Measurements from ENCODE around the gene YY2.

YY2 gene

GRCh38 chrX:21840193-21840545, 15.6 kb upstream of the YY2 start:
- ChIA-PET CTCF (no interaction called here), POLR2A (no interaction called here)
- TF ChIP-seq SUZ12 (IDR thresholded peaks at IDR 0.05) (no peak), HDGF (IDR thresholded peaks at IDR 0.05; ENCODE audit: borderline replicate concordance) (no peak), SP1 (IDR thresholded peaks at IDR 0.05) (no peak), BHLHE40 (IDR thresholded peaks at IDR 0.05; ENCODE audit: borderline replicate concordance) (no peak), LEF1 (IDR thresholded peaks at IDR 0.05; ENCODE audit: borderline replicate concordance) (no peak), L3MBTL2 (conservative IDR thresholded peaks at IDR 0.05) (no peak)

GRCh38 chrX:21843179-21843578, 12.6 kb upstream of the YY2 start:
- ChIA-PET POLR2A (no interaction called here), CTCF (no interaction called here)
- no peak for DNase-seq (ENCODE audit: extremely low spot score)
- no peak for TF ChIP-seq FOXM1 (IDR thresholded peaks at IDR 0.05; ENCODE audit: borderline replicate concordance)
- TF ChIP-seq NFRKB (IDR thresholded peaks at IDR 0.05) = no peak
- TF ChIP-seq ELF4 (IDR thresholded peaks at IDR 0.05) = no peak
- no peak for TF ChIP-seq L3MBTL2 (conservative IDR thresholded peaks at IDR 0.05)
- TF ChIP-seq CTBP1 (IDR thresholded peaks at IDR 0.05; ENCODE audit: borderline replicate concordance) = no peak
- TF ChIP-seq BHLHE40 (IDR thresholded peaks at IDR 0.05; ENCODE audit: borderline replicate concordance) = no peak
- TF ChIP-seq ZNF384 (IDR thresholded peaks at IDR 0.05) = no peak
- no peak for TF ChIP-seq TARDBP (IDR thresholded peaks at IDR 0.05)
- no peak for TF ChIP-seq PKNOX1 (IDR thresholded peaks at IDR 0.05)
- TF ChIP-seq FOXK2 (IDR thresholded peaks at IDR 0.05) = no peak
- no peak for TF ChIP-seq SP1 (IDR thresholded peaks at IDR 0.05)
- no peak for TF ChIP-seq ARNT (IDR thresholded peaks at IDR 0.05)
- TF ChIP-seq SUZ12 (IDR thresholded peaks at IDR 0.05) = no peak
- TF ChIP-seq HDGF (IDR thresholded peaks at IDR 0.05; ENCODE audit: borderline replicate concordance) = no peak
- no peak for TF ChIP-seq FOXA1 (IDR thresholded peaks at IDR 0.05)
- TF ChIP-seq LEF1 (IDR thresholded peaks at IDR 0.05; ENCODE audit: borderline replicate concordance) = no peak

More at GRCh38 chrX:21840193-21840545, 15.6 kb upstream of the YY2 start:
- no peak for DNase-seq (ENCODE audit: extremely low spot score)

GRCh38 chrX:21845096-21845495, 10.7 kb upstream of the YY2 start:
- POLR2A ChIA-PET = no interaction called here
- no peak for TF ChIP-seq ELF4 (IDR thresholded peaks at IDR 0.05)
- no peak for TF ChIP-seq FOXK2 (IDR thresholded peaks at IDR 0.05)
- no peak for TF ChIP-seq L3MBTL2 (conservative IDR thresholded peaks at IDR 0.05)
- TF ChIP-seq FOXM1 (IDR thresholded peaks at IDR 0.05; ENCODE audit: borderline replicate concordance) = no peak
- no peak for TF ChIP-seq BHLHE40 (IDR thresholded peaks at IDR 0.05; ENCODE audit: borderline replicate concordance)
- TF ChIP-seq ZNF384 (IDR thresholded peaks at IDR 0.05) = no peak
- CTCF ChIA-PET = interaction anchor here (1.0 kb wide), 1 partner anchor 129 kb away, joined by 3 read pairs; no protein-coding TSS in a partner anchor
- no peak for DNase-seq (ENCODE audit: extremely low spot score)

GRCh38 chrX:21847342-21847741, 8.4 kb upstream of the YY2 start:
- CTCF ChIA-PET = no interaction called here
- POLR2A ChIA-PET = interaction anchor here (1.0 kb wide), 1 partner anchor 162 kb away, joined by 4 read pairs; no protein-coding TSS in a partner anchor
- TF ChIP-seq NFRKB (IDR thresholded peaks at IDR 0.05) (no peak), ARNT (IDR thresholded peaks at IDR 0.05) (no peak), L3MBTL2 (conservative IDR thresholded peaks at IDR 0.05) (no peak), CTBP1 (IDR thresholded peaks at IDR 0.05; ENCODE audit: borderline replicate concordance) (no peak), FOXA1 (IDR thresholded peaks at IDR 0.05) (no peak), PKNOX1 (IDR thresholded peaks at IDR 0.05) (no peak), HDGF (IDR thresholded peaks at IDR 0.05; ENCODE audit: borderline replicate concordance) (no peak), ZNF384 (IDR thresholded peaks at IDR 0.05) (no peak), BHLHE40 (IDR thresholded peaks at IDR 0.05; ENCODE audit: borderline replicate concordance) (no peak), ELF4 (IDR thresholded peaks at IDR 0.05) (no peak), FOXK2 (IDR thresholded peaks at IDR 0.05) (no peak)
- DNase-seq (ENCODE audit: extremely low spot score) = no peak

- ChIA-PET CTCF (no interaction called here), POLR2A (no interaction called here)
- no peak for DNase-seq (ENCODE audit: extremely low spot score)
- no peak for TF ChIP-seq TARDBP (IDR thresholded peaks at IDR 0.05)
- no peak for TF ChIP-seq ELF4 (IDR thresholded peaks at IDR 0.05)
- TF ChIP-seq CTBP1 (IDR thresholded peaks at IDR 0.05; ENCODE audit: borderline replicate concordance) = no peak
- no peak for TF ChIP-seq BHLHE40 (IDR thresholded peaks at IDR 0.05; ENCODE audit: borderline replicate concordance)
- no peak for TF ChIP-seq PKNOX1 (IDR thresholded peaks at IDR 0.05)
- TF ChIP-seq FOXA1 (IDR thresholded peaks at IDR 0.05) = no peak
- TF ChIP-seq FOXM1 (IDR thresholded peaks at IDR 0.05; ENCODE audit: borderline replicate concordance) = no peak
- TF ChIP-seq LEF1 (IDR thresholded peaks at IDR 0.05; ENCODE audit: borderline replicate concordance) = no peak
- no peak for TF ChIP-seq FOXK2 (IDR thresholded peaks at IDR 0.05)
- no peak for TF ChIP-seq ARNT (IDR thresholded peaks at IDR 0.05)
Measured at GRCh38 chrX:21853578-21853977, 2.2 kb upstream of the YY2 start.

GRCh38 chrX:21856504-21856903, 717 bp downstream of the YY2 start:
- POLR2A ChIA-PET = no interaction called here
- CTCF ChIA-PET = no interaction called here
- TF ChIP-seq ZNF384 (IDR thresholded peaks at IDR 0.05) (no peak), ARNT (IDR thresholded peaks at IDR 0.05) (no peak), HDGF (IDR thresholded peaks at IDR 0.05; ENCODE audit: borderline replicate concordance) (no peak), TARDBP (IDR thresholded peaks at IDR 0.05) (no peak), L3MBTL2 (conservative IDR thresholded peaks at IDR 0.05) (no peak), BHLHE40 (IDR thresholded peaks at IDR 0.05; ENCODE audit: borderline replicate concordance) (no peak), ELF4 (IDR thresholded peaks at IDR 0.05) (no peak), SP1 (IDR thresholded peaks at IDR 0.05) (no peak), CTBP1 (IDR thresholded peaks at IDR 0.05; ENCODE audit: borderline replicate concordance) (no peak), FOXA1 (IDR thresholded peaks at IDR 0.05) (no peak)
- DNase-seq (ENCODE audit: extremely low spot score) = no peak

- ChIA-PET CTCF (no interaction called here), POLR2A (no interaction called here)
- no peak for DNase-seq (ENCODE audit: extremely low spot score)
- TF ChIP-seq BHLHE40 (IDR thresholded peaks at IDR 0.05; ENCODE audit: borderline replicate concordance) (no peak), ZNF384 (IDR thresholded peaks at IDR 0.05) (no peak), SP1 (IDR thresholded peaks at IDR 0.05) (no peak), CTBP1 (IDR thresholded peaks at IDR 0.05; ENCODE audit: borderline replicate concordance) (no peak), FOXK2 (IDR thresholded peaks at IDR 0.05) (no peak), LEF1 (IDR thresholded peaks at IDR 0.05; ENCODE audit: borderline replicate concordance) (no peak), FOXA1 (IDR thresholded peaks at IDR 0.05) (no peak), ARNT (IDR thresholded peaks at IDR 0.05) (no peak), ELF4 (IDR thresholded peaks at IDR 0.05) (no peak), FOXM1 (IDR thresholded peaks at IDR 0.05; ENCODE audit: borderline replicate concordance) (no peak), L3MBTL2 (conservative IDR thresholded peaks at IDR 0.05) (no peak), HDGF (IDR thresholded peaks at IDR 0.05; ENCODE audit: borderline replicate concordance) (no peak), PKNOX1 (IDR thresholded peaks at IDR 0.05) (no peak), TARDBP (IDR thresholded peaks at IDR 0.05) (no peak)
Measured at GRCh38 chrX:21863241-21863640, 7.5 kb downstream of the YY2 start.
